IMR-90 (cell line): ENCODE results near the gene PHOSPHO2. TPM values are rescaled to one million over a fixed set of nuclear protein-coding genes. Genes with fewer than 3 reads are reported as not detected.

Experiments
- ATAC-seq: fragments of 200-7000 bp; cut with Tn5 transposase; 2 replicates; pipeline ENCODE4 v1.9.1; 2020; ENCODE audit warnings: low read depth, mild to moderate bottlenecking, moderate library complexity
- BruUV-seq: library from RNA; stranded (reverse); fragments of 400-500 nt; replicated peaks from 2 replicates; lab custom pipeline; 2021; lab: Mats Ljungman, UMichigan
- CTCF ChIA-PET: fragments of 300-600 bp; formaldehyde crosslinking; extraction: SDS; loops from one replicate; lab custom pipeline; 2021; ENCODE audit warnings: antibody characterized with exemption; lab: Yijun Ruan, JAX
- POLR2A ChIA-PET: fragments of 300-600 bp; sonication (Branson Sonifier 250); formaldehyde crosslinking; loops from one replicate; lab custom pipeline; 2022; ENCODE audit warnings: antibody characterized with exemption; ENCODE audit not compliant: unreplicated experiment; lab: Charles Lee
- DNase-seq: peaks from one replicate; pipeline ENCODE4 v3.0.0; 2013
- H2AFZ ChIP-seq: replicated peaks from 2 replicates; pipeline ENCODE3; 2013; ENCODE audit warnings: low read length, mild to moderate bottlenecking; ENCODE audit not compliant: poor library complexity
- H2AK5ac ChIP-seq: 2 replicates; pipeline ENCODE4 v1.6.1; 2013; ENCODE audit warnings: low read depth, low read length, inconsistent platforms
- H2AK9ac ChIP-seq: replicated peaks from 2 replicates; pipeline ENCODE3; 2013; ENCODE audit warnings: mild to moderate bottlenecking, low read depth, low read length, moderate library complexity; ENCODE audit not compliant: poor library complexity
- H2BK120ac ChIP-seq: 2 replicates; pipeline ENCODE4 v1.6.1; 2013; ENCODE audit warnings: low read depth, low read length, inconsistent platforms
- H2BK15ac ChIP-seq: 3 replicates; pipeline ENCODE4 v1.6.1; 2013; ENCODE audit warnings: low read depth, low read length, inconsistent platforms
- H2BK20ac ChIP-seq: 2 replicates; pipeline ENCODE4 v1.6.1; 2013; ENCODE audit warnings: low read depth, mild to moderate bottlenecking, inconsistent platforms, low read length, moderate library complexity
- H2BK5ac ChIP-seq: 2 replicates; pipeline ENCODE4 v1.6.1; 2013; ENCODE audit warnings: mild to moderate bottlenecking, low read depth, low read length, inconsistent platforms; ENCODE audit not compliant: poor library complexity, severe bottlenecking
- H3K14ac ChIP-seq: replicated peaks from 2 replicates; pipeline ENCODE4 v1.6.1; 2013; ENCODE audit warnings: low read depth, low read length, inconsistent platforms
- H3K18ac ChIP-seq: 2 replicates; pipeline ENCODE4 v1.6.1; 2013; ENCODE audit warnings: low read depth, low read length, control low read depth
- H3K23ac ChIP-seq: 2 replicates; pipeline ENCODE4 v1.6.1; 2013; ENCODE audit warnings: low read depth, low read length, inconsistent platforms
- H3K27ac ChIP-seq: 2 replicates; pipeline ENCODE4 v1.5.1; 2013; ENCODE audit warnings: mild to moderate bottlenecking, control low read depth, low read length; ENCODE audit not compliant: insufficient read depth
- H3K27me3 ChIP-seq: 2 replicates; pipeline ENCODE4 v1.6.1; 2013; ENCODE audit warnings: low read length; ENCODE audit not compliant: control insufficient read depth, insufficient read depth
- H3K36me3 ChIP-seq: 2 replicates; pipeline ENCODE4 v1.6.1; 2013; ENCODE audit warnings: low read length, mixed read lengths; ENCODE audit not compliant: control insufficient read depth, insufficient read depth
- H3K4ac ChIP-seq: 2 replicates; pipeline ENCODE4 v1.6.1; 2013; ENCODE audit warnings: low read depth, low read length, inconsistent platforms
- H3K4me1 ChIP-seq: 2 replicates; pipeline ENCODE4 v1.6.1; 2013; ENCODE audit warnings: low read length, mixed read lengths; ENCODE audit not compliant: control insufficient read depth, insufficient read depth
- H3K4me2 ChIP-seq: 2 replicates; pipeline ENCODE4 v1.6.1; 2013; ENCODE audit warnings: low read depth, mild to moderate bottlenecking, control low read depth, low read length, moderate library complexity
- H3K4me3 ChIP-seq: 2 replicates; pipeline ENCODE4 v1.5.1; 2013; ENCODE audit warnings: low read depth, mild to moderate bottlenecking, control low read depth, low read length, moderate library complexity; ENCODE audit not compliant: insufficient read depth
- H3K56ac ChIP-seq: 2 replicates; pipeline ENCODE4 v1.6.1; 2013; ENCODE audit warnings: low read length, inconsistent platforms; ENCODE audit not compliant: insufficient read depth; ENCODE audit errors: extremely low read depth
- H3K79me1 ChIP-seq, 2 experiments: 2 replicates each; pipeline ENCODE4 v1.6.1; 2013; ENCODE audit warnings: low read length in 2 of 2, inconsistent platforms in 1 of 2, low read depth in 1 of 2
- H3K9ac ChIP-seq: 2 replicates; pipeline ENCODE4 v1.6.1; 2013; ENCODE audit warnings: low read depth, low read length, control low read depth
- H3K9me1 ChIP-seq: 2 replicates; pipeline ENCODE4 v1.6.1; 2013; ENCODE audit warnings: low read length, inconsistent platforms; ENCODE audit not compliant: insufficient read depth
- H3K9me3 ChIP-seq: 2 replicates; pipeline ENCODE4 v1.6.1; 2013; ENCODE audit warnings: low read length; ENCODE audit not compliant: control insufficient read depth, insufficient read depth
- H4K20me1 ChIP-seq: 2 replicates; pipeline ENCODE4 v1.6.1; 2013; ENCODE audit warnings: low read length, inconsistent platforms; ENCODE audit not compliant: insufficient read depth
- H4K5ac ChIP-seq: 2 replicates; pipeline ENCODE4 v1.6.1; 2013; ENCODE audit warnings: mild to moderate bottlenecking, low read depth, low read length, control low read depth
- H4K8ac ChIP-seq, 2 experiments: 2 replicates each; pipeline ENCODE4 v1.6.1; 2013; ENCODE audit warnings: low read depth in 2 of 2, low read length in 2 of 2, control low read depth in 1 of 2, inconsistent platforms in 1 of 2
- H4K91ac ChIP-seq: 2 replicates; pipeline ENCODE4 v1.6.1; 2013; ENCODE audit warnings: low read depth, low read length, inconsistent platforms; ENCODE audit not compliant: insufficient read depth
- BHLHE40 ChIP-seq: fragments of 150-350 bp; IDR thresholded peaks from 2 replicates; pipeline ENCODE4 v1.6.1; 2016; ENCODE audit warnings: mild to moderate bottlenecking, low read depth, low read length
- CHD1 ChIP-seq: IDR thresholded peaks from 2 replicates; pipeline ENCODE4 v1.6.1; 2012; ENCODE audit warnings: low read depth, low read length, improper control_type of control experiment
- CTCF ChIP-seq: conservative IDR thresholded peaks from 2 replicates; pipeline ENCODE4 v1.5.1; 2012; ENCODE audit warnings: mild to moderate bottlenecking, low read depth, low read length, improper control_type of control experiment
- ELK1 ChIP-seq: fragments of 150-350 bp; IDR thresholded peaks from 2 replicates; pipeline ENCODE4 v1.6.1; 2016; ENCODE audit warnings: low read depth, mild to moderate bottlenecking, low read length, moderate library complexity, borderline replicate concordance
- MAFK ChIP-seq: IDR thresholded peaks from 2 replicates; pipeline ENCODE4 v1.6.1; 2012; ENCODE audit warnings: low read depth, low read length, improper control_type of control experiment
- MAZ ChIP-seq: IDR thresholded peaks from 2 replicates; pipeline ENCODE4 v1.6.1; 2012; ENCODE audit warnings: low read depth, mild to moderate bottlenecking, low read length, improper control_type of control experiment, moderate library complexity, borderline replicate concordance
- MXI1 ChIP-seq: IDR thresholded peaks from 2 replicates; pipeline ENCODE4 v1.6.1; 2012; ENCODE audit warnings: low read depth, mild to moderate bottlenecking, low read length, moderate library complexity, borderline replicate concordance
- NFE2L2 ChIP-seq: fragments of 150-350 bp; IDR thresholded peaks from 2 replicates; pipeline ENCODE4 v1.6.1; 2016; ENCODE audit warnings: low read depth, mild to moderate bottlenecking, low read length
- RAD21 ChIP-seq: IDR thresholded peaks from 2 replicates; pipeline ENCODE4 v1.6.1; 2012; ENCODE audit warnings: low read length, improper control_type of control experiment
- RCOR1 ChIP-seq: IDR thresholded peaks from 2 replicates; pipeline ENCODE4 v1.6.1; 2012; ENCODE audit warnings: mild to moderate bottlenecking, low read length, improper control_type of control experiment; ENCODE audit not compliant: insufficient replicate concordance
- USF2 ChIP-seq: fragments of 150-350 bp; IDR thresholded peaks from 2 replicates; pipeline ENCODE4 v1.6.1; 2017; ENCODE audit warnings: mild to moderate bottlenecking, antibody characterized with exemption, low read length, low read depth
- WGBS, 2 experiments: methylation state at CpG; one replicate each; pipeline versions ENCODE4 v1.1.5 to v1.1.7; 2013; ENCODE audit warnings: missing lambda C conversion rate in 2 of 2; ENCODE audit not compliant: insufficient read length in 1 of 2; ENCODE audit errors: extremely low coverage in 2 of 2; 5-methylcytosine and 5-hydroxymethylcytosine counted together
- dilution Hi-C: fragments of 300-500 bp; cut with HindIII; formaldehyde crosslinking; loops from one replicate; pipeline ENCODE4 v1.14.3; 2018; ENCODE audit warnings: low sequenced_read_pairs; ENCODE audit not compliant: unreplicated experiment
- in situ Hi-C: fragments of 300-500 bp; cut with MboI; formaldehyde crosslinking; loops from 3 replicates; pipeline ENCODE4 v1.14.3; 2019; ENCODE audit warnings: low sequenced_read_pairs, inconsistent platforms, mixed read lengths
- intact Hi-C: fragments of 100-400 bp; cut with micrococcal nuclease; formaldehyde crosslinking; loops from 2 replicates; pipeline ENCODE4 v1.10.0; 2022
- polyA plus RNA-seq, 3 experiments: library from polyadenylated mRNA; depleted of rRNA; stranded (reverse); fragments of >200 nt; gene quantifications; 2 replicates each; pipeline ENCODE4 v1.2.3, GENCODE V29; 2012; ENCODE audit warnings: low replicate concordance in 1 of 3
- total RNA-seq: library from RNA; depleted of rRNA; stranded (reverse); fragments of >200 nt; gene quantifications from 2 replicates; pipeline ENCODE4 v1.2.3, GENCODE V29; 2012

Gene PHOSPHO2
- total and polyA plus RNA-seq, 2 of the 4 experiments (the other 2 are of a cell fraction) = 0.48 to 0.54 TPM

GRCh38 chr2:169694894-169695260 is 608 bp downstream of the PHOSPHO2 start:
- Histone ChIP-seq H3K18ac (0 out of 2 replicates have a peak overlapping the region, but pooled peaks have one; percentile 16), H3K36me3 (peaks cover 2% of the 10 kb centered on the region; the same call in 1 of the 2 replicates), H2BK120ac (no peak overlapping the region), H2AK9ac (no peak overlapping the region), H3K4ac (peak overlapping the region; percentile 51; the same call in 1 of the 2 replicates), H2AK5ac (no peak overlapping the region), H4K20me1 (no peaks in the 10 kb centered on the region), H2BK5ac (peak overlapping the region; percentile 14), H3K9ac (peak overlapping the region; percentile 69), H4K91ac (peak overlapping the region; percentile 62), H4K5ac (peak overlapping the region; percentile 5; the same call in 1 of the 2 replicates), H2BK20ac (no peak overlapping the region), H3K79me1 (peaks cover 5 to 7% of the 10 kb centered on the region in 2 experiments; a peak in 1 of 4 replicates), H2AFZ (peak overlapping the region; percentile 100), H3K14ac (peak overlapping the region; percentile 18), H3K56ac (peak overlapping the region; percentile 14; the same call in 1 of the 2 replicates), H3K4me3 (peak overlapping the region; percentile 64), H3K9me1 (no peaks in the 10 kb centered on the region), H3K23ac (peak overlapping the region; percentile 8; the same call in 1 of the 2 replicates), H3K9me3 (no peaks in the 10 kb centered on the region), H2BK15ac (no peak overlapping the region), H3K27me3 (no peaks in the 10 kb centered on the region), H3K4me1 (no peaks in the 10 kb centered on the region; the same call in 1 of the 2 replicates), H3K27ac (peak overlapping the region; percentile 70; the same call in 1 of the 2 replicates), H4K8ac (peak overlapping the region; percentile 39 to 69), H3K4me2 (peak overlapping the region; percentile 78)
- dilution Hi-C loops = no loop called here
- no CpG with 5 or more reads among the region's 8 CpGs for WGBS, 2 experiments
- intact Hi-C loops = loop anchor here (2.0 kb wide), 1 partner anchor 54 kb away; no protein-coding TSS in a partner anchor
- no peak for ATAC-seq
- TF ChIP-seq MXI1 = no peak
- TF ChIP-seq USF2 = no peak
- TF ChIP-seq BHLHE40 = no peak
- TF ChIP-seq MAFK = no peak
- TF ChIP-seq NFE2L2 = no peak
- TF ChIP-seq CTCF = no peak
- no peak for TF ChIP-seq MAZ
- TF ChIP-seq ELK1 = no peak
- TF ChIP-seq CHD1 = no peak
- no peak for TF ChIP-seq RCOR1
- no peak for TF ChIP-seq RAD21
- in situ Hi-C loops = no loop called here
- BruUV-seq = no TSS peak
- ChIA-PET POLR2A (no interaction called here), CTCF (no interaction called here)
- DNase-seq = no peak
